NCI-H526 treated with DMSO at 0.1 percent for 48 hours (cell line): ENCODE measurements around the gene GCNA.

Source experiments
- DNase-seq: peaks from one replicate; lab custom pipeline; 2025; lab: John Stamatoyannopoulos, UW

The GCNA gene

DNA sequence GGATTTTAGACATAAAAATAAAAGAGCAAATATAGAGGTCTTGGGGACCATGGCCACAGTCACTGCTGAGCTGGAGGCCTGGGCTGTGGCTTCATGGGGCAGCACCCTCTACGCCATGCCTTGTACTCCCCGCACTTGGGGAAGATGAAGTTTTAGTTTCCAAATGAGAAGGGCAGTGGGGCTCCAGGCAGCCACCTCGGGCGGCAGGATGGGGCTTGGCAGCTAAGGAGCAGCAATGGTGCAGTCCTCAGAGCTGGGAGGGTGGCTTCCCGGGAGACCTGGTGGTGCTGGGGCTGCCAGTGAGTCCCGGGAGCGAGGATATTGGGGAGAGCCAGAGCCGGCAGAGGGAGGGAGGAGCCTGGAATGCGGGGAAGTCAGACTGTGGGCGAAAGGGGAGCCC is 37.7 kb downstream of the GCNA start:
- DNase-seq = no peak

DNA sequence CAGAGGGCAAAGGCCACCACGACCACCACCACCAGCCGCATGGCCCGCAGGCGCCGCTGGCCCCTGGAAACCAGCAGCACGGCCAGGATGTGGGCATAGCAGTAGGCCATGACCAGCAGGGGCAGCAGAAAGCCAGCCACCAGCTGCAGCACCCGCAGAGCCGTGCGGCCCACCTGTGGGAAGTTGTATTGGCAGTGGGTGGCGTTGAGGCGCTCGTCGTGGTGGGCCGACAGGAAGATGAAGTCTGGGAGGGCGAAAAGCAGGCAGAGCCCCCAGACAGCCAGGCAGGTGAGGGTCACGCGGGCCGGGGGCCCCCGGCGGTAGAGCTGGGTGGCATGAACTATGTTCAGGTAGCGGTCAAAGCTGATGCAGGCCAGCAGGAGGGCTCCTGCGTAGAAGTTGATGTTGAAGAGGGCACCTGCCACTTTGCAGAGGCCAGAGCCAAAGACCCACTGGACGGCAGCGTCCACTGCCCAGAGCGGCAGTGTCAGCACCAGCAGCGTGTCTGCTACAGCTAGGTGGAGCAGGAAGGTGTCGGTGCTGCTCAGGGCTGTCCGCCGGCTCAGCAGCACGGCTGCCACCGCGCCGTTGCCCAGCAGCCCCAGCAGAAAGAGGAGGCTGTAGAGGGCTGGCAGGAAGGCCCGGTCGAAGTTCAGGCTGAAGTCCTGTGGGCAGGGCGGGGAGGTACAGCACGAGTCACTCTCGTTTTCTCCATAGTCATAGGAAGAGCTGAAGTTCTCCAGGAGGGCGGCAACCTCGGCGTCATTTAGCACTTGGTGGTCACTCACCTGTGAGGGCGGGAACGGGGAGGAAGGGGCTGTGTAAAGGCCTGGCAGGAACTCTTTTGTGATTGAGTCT is 38.7 kb downstream of the GCNA start:
- no peak for DNase-seq

DNA sequence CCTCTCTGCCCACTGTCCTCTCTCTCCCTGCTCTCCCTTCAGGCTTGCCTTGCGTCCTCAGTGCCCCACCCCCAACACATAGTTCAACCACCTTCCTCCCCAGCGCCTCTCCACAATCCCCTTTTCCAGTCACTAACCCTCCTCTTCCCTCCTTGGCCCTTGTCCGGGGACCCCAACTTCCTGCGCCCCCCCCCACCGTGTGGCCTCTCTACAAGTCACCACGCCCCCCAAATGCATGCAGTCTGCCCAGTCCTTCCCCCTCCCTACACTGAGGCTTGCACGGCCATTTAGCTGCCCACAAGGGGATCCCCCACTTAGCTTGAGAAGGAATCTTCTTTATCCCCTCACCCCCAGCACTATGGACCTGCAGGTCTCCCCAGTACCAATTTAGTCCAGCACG is 39.5 kb downstream of the GCNA start:
- DNase-seq = no peak

DNA sequence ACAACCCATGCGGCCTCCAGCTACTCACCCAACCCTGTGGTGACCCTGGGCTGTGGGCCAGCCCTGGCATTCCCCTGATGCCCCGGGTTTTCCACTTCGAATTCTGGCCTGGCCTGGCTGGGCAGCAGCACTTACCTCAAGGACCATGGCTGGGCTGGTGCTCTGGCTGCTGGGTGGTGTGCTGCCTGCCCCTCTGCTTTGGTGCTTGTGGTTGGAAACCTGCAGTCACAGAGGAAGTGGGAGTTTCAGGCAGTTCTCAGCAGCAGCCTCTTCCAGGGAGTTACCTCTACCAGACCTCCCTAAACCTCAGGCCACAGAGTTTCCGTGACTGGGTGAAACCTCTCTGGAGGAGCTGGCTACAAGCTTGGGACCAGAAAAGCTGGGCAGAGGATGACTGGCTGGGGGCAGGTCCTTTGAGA is 40.1 kb downstream of the GCNA start, which contains the start of gene CXCR3:
CXCR3 (minus strand) TSS at position 209 of the 419 bp plus-strand sequence; CDS start at position 147, 62 bp downstream.
- DNase-seq = no peak

DNA sequence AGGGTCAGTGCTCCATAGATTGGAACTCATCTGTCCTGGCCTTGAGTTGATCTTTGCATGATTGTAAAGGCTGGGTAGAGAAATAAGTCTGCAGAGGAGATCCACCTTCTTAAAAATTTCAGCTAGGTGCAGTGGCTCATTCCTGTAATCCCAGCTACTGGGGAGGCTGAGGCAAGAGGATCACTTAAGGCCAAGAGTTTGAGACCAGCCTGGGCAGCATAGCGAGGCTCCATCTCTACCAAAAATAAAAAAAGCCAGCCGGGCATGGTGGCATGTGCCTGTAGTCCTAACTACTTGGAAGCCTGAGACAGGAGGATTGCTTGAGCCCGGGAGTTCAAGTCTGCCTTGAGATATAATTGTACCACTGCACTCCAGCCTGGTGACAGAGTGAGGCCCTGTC is 40.5 kb downstream of the GCNA start:
- DNase-seq = no peak

DNA sequence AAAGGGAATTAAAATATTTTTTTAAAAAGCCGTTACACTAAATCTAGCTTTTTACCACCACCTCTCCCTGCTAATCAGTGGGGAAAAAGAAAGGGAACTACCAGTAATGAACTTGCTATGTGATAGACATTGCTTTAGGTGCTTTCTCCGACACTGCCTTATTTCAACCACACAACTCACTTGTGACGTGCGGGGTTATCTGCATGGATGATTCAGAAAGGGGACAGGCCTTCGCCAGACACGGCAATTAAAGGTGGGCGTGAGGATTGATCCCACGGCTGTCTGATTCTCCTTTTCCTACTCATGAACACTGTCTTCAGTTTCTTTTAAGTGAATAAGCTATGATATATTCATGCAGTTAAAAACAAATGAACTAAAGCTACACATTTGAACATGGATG is 41.0 kb downstream of the GCNA start:
- no peak for DNase-seq

DNA sequence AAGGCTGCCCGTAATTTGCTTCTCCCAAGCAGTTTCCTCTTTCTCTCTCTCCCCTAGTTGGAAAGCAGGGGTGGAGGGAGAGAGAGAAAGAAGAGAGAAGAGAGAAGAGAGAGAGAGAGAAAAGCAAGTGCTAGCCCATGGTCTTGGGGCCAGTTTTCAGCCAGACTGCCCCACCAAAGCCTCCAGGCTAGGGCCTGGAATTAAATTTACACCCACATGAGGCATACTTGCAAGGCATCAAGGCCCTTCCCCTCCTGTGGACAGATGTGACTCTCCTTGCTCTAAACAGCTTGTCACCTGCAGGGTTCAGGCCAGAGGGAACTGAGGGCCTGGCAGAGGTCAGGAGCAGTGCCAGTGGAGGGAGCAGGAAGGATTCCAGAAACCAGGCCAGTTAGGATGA is 41.7 kb downstream of the GCNA start:
- DNase-seq = no peak

DNA sequence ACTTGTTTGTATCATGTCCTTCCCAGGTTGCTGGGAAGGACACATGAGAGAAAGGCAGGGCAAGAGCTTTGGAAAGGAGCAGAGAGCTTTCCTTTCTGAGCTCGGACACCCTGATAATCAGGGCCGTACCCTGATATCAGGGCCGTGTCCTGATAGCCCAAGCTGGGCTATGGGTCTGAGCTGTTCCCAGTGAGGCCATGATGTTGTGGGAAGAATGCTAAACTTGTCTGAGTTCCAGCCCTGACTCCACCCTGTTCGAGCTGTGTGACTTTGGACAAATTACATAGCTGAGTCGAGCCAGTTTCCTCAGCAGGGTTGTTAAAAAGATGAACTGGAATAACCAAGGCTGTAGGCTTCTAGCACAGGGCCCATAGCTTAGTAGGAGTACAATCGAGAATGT is 43.4 kb downstream of the GCNA start:
- no peak for DNase-seq

DNA sequence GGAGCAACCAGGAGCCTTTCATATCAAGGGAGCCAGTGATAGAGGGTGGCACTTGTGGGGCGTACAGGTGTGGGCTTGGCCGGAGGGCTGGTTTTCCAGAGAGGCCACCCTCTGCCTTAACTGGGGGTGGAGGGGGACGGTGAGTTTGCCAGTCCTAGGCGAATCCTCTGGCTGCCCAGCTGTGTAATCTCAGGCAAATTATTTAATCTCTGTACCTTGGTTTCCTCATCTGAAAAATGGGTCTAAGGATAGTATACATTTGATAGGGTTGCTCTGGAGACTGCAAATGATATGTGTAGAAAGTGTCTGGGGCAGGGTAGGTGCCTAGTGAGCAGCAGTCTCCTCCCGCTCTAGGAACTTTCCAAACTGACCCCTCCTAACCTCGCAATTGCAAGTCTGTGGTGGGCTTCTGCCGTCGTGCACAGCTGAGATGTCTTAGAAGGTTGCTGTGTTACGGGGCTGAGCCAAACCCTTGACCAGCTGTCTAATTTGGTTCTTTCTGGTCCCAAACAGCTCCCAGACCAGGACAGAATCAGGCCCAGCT is 43.9 kb downstream of the GCNA start:
- no peak for DNase-seq

DNA sequence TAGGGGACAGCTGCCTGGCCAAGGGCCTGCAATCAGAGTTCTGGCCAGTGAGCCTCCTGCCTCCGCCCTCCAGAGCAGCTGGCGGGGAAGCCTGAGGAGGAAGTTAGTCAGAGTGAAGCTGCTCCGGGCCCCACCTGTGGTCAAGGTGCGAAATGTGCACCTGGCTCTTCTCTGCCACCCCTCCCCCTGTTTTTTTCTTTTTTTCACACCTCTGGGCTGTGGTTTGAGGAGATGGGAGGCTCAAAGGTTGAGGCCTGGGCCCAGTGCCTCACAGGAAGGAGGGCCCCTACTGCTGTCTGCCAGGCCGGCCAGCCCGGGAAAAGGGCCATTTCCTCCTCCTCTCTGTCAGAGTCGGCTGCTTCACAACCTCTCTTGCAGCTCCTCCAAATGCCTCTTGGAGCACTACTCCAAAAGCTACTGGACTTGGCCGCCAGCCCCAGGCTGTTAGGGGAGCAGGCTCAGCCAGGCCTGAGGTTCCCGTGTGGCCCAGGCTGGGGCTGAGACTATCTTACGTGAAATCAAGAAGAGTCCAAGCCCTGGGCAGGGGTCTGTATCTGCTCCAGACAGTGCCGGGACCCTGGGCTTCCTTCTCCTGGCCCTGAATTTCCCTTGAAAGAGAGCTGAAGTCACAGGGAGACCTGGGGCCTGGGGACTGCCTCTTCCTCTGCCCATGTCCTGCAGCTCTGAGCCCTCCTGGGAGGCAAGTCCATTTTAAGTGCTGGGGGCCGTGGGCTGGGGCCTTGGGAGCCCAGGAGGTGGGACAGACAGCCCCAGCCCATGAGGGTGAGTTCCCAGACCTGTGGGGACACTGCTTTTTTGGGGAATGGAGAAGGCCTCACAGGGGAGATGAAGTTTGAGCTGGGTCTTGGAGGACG is 44.6 kb downstream of the GCNA start:
- DNase-seq = no peak

DNA sequence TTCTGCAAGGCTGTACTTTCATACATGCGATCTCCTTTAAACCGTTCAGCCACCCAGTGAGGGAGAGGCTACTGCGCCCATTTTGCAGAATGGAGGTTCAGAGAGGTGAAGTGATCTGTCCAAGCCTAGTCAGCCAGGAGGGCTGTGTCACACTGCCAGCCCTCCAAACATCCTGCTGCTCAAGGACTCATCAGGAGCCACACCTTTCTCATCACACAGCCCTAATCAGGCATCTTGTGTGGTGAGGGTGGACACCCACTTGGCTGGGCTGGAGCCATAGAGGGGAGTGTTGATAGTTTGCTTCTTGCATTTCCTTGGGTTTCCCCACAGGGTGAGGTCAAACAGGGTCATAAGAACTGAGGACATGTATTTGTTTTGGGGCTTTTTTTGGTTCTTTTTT is 45.5 kb downstream of the GCNA start:
- no peak for DNase-seq

DNA sequence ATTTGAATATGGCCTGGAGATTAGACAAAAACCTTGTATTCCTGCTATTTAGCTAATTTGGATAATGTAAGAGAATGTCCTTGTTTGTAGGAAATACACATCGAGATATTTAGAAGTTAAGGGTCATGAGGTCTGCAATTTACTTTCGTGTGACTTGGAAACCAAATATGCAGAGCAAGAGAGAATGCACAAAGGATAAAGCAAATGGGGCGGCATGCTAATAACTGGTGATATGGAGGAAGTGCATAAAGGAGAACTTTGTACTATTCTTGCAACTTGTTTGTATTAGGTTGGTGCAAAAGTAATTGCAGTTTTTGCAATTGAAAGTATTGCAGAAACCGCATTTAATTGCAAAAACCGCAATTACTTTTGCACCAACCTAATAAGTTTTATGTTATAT is 47.2 kb downstream of the GCNA start:
- DNase-seq = no peak

DNA sequence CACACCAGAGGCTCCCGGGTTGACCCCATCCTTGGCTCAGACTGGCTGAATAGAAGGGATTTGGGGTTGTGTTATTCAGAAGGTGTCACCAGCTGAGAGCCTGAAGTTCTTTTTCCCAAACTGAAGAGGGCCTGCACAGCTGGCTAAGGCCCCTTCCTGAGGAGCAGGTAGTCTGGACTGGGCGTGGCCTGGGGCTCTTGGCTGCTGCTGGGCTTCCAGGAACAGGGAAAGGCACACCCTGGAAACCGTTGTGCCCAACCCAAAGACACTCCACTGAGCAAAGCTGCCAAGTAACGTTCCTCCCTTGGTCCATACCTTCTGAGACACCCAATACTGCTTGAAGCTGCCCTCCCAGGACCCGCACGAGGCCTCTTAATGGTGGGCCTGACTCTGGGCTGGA is 48.3 kb downstream of the GCNA start:
- no peak for DNase-seq

DNA sequence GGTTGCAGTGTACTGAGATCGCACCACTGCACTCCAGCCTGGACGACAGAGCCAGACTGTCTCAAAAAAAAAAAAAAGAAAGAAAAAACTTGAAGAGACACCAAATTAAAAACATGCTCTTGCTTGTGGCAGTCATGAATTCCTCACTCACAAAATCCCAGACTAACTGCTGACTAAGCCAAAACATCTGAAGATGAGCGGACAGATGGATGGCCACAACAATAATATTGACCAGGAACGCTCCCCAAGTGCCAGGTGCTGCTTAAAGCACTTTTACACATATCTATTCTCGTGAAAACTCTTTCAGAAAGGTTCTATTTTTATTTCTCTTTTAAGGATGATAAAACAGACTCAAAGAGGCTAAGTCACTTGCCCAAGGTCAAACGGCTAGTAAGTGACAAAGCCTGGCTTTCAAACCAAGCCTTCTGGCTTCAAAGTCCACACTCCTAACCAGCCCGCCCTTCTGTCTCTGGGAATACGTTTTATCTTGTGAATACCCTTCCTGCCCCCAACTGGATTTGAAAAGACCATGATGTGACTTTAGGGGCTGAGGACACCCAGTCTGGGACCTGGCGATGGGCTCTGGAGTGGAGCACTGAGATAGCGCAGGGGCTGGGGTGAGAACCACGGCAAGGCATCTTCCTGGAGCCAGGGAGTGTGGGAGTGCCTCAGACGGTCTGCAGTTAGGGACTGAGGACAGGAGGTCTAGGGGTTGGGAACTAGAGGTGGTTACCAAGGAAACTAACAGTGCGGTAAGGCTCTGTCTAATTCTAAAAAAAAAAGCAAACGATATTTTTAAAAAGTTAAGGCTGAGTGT is 49.6 kb downstream of the GCNA start:
- DNase-seq = no peak

DNA sequence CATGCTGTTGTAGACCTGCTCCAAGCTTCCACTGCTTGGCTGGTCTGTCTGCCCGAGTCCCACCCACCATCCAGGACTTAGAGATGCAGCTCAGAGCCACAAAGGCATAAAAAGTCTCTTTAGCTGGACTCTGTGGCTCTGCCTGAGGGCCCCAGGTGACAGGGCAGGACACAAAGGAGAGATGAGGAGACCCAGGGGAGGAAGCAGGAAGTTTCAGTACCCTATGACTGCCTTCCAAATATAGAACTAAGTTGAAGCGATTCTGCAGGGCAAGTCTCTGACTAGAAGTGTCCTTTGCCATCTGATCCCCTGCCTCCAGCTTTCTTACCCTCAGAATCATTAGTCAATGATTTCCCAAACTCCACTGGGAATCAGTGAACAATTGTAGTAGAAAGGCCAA is 51.2 kb downstream of the GCNA start:
- DNase-seq = no peak

DNA sequence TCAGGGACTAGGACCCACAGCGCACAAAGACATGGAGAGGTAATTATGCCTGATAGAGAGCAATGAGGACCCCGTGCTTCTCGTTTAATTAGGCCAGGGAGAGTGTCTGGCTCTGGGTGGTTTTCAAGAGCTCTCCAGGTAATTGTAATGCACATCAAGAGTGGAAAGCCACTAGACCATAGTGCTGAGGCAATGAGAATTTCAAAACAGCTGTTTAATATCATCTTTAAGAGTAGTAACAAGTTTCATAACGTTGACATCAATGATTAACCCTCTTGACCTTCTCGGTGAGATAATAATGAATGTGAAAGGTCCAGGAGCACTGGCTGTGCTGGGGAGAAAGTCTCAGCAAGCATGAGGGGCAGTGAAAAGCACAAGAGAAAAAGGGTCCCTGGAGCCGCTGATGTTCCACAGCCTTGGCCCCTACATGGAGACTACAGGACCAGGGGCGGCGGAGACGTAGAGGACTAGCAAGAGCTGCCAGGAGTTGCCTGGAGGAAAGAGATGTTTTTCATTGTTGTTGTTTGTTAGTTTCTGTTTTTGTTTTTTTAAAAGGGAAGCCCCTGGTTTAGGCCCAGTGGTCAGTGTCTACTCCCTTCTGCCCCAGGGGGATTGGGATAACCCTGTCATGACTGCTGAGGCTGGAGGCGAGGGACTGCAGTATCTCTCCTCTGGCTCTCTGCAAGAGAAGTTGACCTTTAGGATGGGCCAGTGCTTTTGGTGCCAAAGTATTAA is 54.9 kb downstream of the GCNA start:
- DNase-seq = no peak

DNA sequence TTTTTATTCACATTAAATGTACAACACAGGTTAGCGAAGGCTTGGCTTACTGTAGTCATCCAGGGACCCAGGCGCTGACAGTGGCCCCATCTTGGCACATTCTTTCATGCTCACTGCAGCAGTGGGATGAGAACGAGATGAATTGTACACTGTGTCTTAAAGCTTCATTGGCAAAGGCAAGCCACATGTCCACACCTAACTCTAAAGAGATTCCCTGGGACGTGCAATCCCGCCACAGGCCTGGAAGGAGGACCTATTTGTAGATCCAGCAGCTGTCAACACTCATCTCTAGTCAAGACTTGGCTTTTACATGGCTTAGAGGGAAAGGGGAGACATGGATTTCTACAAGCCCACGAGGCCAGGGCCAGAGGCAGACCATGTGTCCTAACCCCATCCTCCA is 56.1 kb downstream of the GCNA start:
- DNase-seq = no peak

DNA sequence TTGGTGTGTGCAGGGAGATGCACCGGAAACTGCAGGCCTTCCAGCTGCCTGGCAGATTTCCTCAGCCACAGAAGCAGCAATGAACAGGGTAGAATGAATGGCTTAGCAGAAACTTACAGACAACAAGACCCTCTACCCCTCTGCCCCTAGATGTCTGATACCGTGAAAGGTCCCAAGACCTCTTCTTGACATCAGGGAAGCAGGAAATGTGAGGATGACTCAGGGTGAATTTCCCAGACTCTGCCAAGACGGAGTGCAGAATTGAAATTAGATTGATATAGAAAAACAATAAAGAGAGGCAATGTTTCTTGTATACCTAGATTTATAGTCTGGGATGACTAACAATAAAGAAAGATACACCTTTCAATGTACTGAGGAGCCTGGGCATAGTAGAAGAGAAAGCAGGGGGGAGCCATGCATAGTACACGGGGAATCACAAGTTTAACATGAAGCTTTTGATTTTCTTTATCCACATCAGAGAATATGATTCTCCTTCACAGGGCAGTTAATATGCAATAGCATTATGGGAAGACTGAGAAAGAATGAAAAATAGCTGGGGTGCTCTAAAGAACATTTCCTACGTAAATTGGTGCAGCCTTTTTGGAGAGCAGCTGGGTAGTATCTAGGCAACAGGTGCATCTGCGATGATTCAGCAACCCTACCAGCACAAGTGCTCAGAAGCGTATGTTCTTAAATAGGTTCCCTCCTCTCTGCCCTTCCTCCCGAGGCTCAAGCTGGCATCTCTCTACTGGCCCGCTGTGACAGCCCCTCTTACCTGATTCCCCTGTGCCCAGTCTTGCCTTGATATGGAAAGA is 58.4 kb downstream of the GCNA start:
- DNase-seq = no peak

DNA sequence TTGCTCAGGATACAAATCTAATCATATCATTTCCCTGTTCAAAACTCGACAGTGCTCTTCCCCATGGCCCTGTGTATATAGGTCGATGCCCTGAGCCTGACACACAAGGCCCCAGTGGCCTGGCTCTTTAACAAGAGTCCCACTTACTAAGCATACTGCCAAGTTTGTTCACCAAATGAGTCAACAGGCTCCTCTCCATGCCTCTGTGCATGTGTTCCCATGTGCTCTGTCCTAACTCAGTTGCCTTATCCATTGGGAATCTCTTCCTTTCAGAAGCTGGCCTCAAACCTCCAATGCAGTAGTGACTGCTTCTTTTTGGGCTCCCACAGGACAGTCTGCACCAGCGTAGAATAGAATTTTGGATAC is 59.0 kb downstream of the GCNA start:
- DNase-seq = no peak

DNA sequence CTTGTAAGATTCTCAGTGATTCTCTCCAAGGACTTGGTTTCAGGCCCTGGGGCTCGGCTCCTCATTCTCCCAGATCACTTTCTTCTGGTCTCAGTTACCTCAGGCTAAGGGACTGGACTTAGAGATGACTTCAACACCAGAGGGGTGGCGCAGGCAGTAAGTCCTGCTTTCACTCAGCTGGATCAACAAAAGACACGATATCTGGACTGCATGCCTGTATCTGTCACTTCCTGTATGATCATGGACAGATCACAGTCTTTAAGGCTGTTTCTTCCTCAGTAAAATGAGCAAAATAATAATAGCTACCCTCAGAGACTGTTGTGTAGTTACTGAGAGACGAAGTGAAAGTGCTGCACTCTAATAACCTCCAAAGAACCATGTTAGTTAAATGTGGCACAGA is 59.6 kb downstream of the GCNA start:
- DNase-seq = no peak

DNA sequence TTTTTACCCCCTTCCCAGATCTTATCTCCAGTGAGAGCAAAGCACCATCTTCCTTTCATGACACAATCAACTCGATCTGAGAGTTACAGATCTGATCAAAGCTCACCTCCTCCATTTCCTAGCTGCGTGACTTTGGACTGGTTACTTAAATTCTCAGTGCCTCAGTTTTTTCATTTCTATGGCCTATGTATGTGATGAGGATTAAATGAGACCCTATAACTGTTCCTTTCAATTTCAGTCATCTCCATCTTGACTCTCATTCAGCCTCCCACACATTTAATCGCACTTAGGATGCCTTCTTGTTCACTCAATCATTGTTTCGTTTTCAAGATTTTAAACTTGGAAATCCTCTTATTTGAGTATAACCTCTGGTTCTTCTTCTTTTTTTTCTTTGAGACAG is 60.2 kb downstream of the GCNA start:
- DNase-seq = no peak
